Measurements from ENCODE around the gene IKZF3.
"Not testable (repeated sequence)": the region's sequence is repeated elsewhere in the genome, so short reads cannot be mapped to it uniquely, and the experiment has no call there.

IKZF3 gene

DNA sequence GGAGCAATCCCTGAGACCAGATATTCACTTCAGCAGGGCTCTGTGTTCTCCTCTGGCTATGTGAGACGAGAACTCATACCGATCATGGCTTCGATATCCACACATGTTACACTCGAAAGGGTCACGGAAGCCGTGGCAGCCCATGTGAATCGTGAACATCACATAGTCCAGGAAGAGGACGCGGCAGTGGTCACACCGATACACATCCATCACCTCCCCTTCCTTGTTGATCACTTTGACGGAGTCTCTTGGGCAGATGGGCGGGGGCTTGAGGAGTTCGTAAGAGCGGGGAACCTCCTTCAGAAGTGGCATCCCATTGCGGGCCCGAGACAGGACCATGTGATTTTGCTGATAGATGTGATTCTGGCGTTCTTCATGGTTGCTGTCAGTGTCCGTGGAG lies 98.3 kb downstream of the IKZF3 start:
- H3K9ac ChIP-seq (ENCODE audit: insufficient read length) = no peak overlapping the region
- no peak overlapping the region for H3K27ac ChIP-seq
- H3K9me3 ChIP-seq (ENCODE audit: low read depth, low read length) = no peaks in the 10 kb centered on the region
- TF ChIP-seq FOXP2 (optimal IDR thresholded peaks at IDR 0.05; ENCODE audit: control extremely low read depth, extremely low read length, insufficient read depth) = no peak
- no peak for TF ChIP-seq POLR2AphosphoS5 (IDR thresholded peaks at IDR 0.05; ENCODE audit: borderline replicate concordance, low read depth, low read length)
- TF ChIP-seq EZH2 (IDR thresholded peaks at IDR 0.05) = no peak
- DNase-seq (ENCODE audit: low read depth, low spot score) = no peak
- H3K36me3 ChIP-seq (ENCODE audit: insufficient read depth, low read length) = no peaks in the 10 kb centered on the region
- no peak overlapping the region for H3K4me3 ChIP-seq

DNA sequence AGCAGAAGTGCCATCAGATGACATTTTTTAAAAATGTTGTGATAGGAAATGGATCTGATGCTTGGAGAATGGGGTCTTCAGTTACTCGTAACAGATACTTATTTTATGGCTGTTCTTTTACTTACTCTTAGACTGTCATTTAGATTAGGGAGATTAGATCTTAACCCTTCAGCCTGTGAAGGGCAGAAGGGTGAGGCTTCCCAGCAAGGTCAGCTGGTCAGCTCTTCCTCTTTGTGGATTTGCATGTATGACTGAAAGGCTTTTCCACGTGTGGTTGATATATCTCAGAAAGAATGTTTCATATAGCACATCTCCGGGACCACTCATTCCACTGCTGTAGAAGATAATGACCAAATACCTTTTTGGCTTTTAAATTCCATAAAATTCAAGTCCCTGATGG lies 98.9 kb downstream of the IKZF3 start:
- H3K4me3 ChIP-seq = no peak overlapping the region
- no peak for TF ChIP-seq FOXP2 (optimal IDR thresholded peaks at IDR 0.05; ENCODE audit: control extremely low read depth, extremely low read length, insufficient read depth)
- TF ChIP-seq EZH2 (IDR thresholded peaks at IDR 0.05) = no peak
- TF ChIP-seq POLR2AphosphoS5 (IDR thresholded peaks at IDR 0.05; ENCODE audit: borderline replicate concordance, low read depth, low read length) = no peak
- H3K27ac ChIP-seq = no peak overlapping the region
- H3K36me3 ChIP-seq (ENCODE audit: insufficient read depth, low read length) = no peaks in the 10 kb centered on the region
- no peak overlapping the region for H3K9ac ChIP-seq (ENCODE audit: insufficient read length)
- H3K9me3 ChIP-seq (ENCODE audit: low read depth, low read length) = no peaks in the 10 kb centered on the region
- DNase-seq (ENCODE audit: low read depth, low spot score) = no peak

- not testable (repeated sequence) for H3K9ac ChIP-seq (ENCODE audit: insufficient read length); H3K4me3 ChIP-seq; H3K9me3 ChIP-seq (ENCODE audit: low read depth, low read length); DNase-seq (ENCODE audit: low read depth, low spot score); H3K27ac ChIP-seq; H3K36me3 ChIP-seq (ENCODE audit: insufficient read depth, low read length)
These were observed 99.9 kb downstream of the IKZF3 start for GRCh38 chr17:39764171-39764570.

DNA sequence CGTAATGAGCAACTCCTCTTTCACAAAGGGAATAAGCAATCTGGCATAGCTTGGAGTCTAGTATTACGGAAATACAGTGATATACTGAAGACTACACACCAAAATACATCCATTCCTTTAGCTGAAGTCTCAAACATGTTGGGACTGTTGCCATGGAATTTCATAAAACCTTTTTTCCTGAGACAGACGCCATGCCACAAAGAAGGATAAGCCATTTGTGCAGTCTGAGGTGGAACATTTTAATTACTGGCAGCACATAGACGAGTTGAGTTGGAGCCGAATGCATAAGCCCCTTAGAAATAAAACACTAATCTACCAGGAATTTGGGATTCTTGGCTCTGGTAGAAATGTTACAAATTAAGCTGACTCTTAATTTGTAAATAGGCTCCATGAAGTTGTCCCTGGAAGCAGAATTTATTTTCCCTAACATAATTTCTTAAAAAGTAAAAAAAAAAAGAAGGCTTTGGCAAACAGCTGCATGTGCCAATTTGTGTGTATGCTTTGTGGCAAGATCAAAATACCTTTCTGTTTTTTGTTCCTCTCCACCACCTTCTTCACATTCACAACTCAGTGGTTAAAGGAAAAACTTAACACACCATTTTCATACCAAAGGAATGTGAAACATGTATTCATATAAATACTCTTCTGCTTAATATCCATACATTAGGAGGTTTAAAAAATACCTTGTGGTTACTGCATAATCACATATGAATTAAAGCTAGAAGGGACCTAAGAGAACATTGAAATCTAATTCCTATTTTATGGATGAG lies 100.9 kb downstream of the IKZF3 start:
- Histone ChIP-seq H3K36me3 (ENCODE audit: insufficient read depth, low read length) (no peaks in the 10 kb centered on the region), H3K9me3 (ENCODE audit: low read depth, low read length) (no peaks in the 10 kb centered on the region), H3K27ac (peak overlapping the region; percentile 85), H3K9ac (ENCODE audit: insufficient read length) (no peak overlapping the region), H3K4me3 (peak overlapping the region; percentile 10; the same call in 1 of the 2 replicates)
- no peak for TF ChIP-seq POLR2AphosphoS5 (IDR thresholded peaks at IDR 0.05; ENCODE audit: borderline replicate concordance, low read depth, low read length)
- TF ChIP-seq FOXP2 (optimal IDR thresholded peaks at IDR 0.05; ENCODE audit: control extremely low read depth, extremely low read length, insufficient read depth) = no peak
- TF ChIP-seq EZH2 (IDR thresholded peaks at IDR 0.05) = no peak
- DNase-seq (ENCODE audit: low read depth, low spot score) = no peak

DNA sequence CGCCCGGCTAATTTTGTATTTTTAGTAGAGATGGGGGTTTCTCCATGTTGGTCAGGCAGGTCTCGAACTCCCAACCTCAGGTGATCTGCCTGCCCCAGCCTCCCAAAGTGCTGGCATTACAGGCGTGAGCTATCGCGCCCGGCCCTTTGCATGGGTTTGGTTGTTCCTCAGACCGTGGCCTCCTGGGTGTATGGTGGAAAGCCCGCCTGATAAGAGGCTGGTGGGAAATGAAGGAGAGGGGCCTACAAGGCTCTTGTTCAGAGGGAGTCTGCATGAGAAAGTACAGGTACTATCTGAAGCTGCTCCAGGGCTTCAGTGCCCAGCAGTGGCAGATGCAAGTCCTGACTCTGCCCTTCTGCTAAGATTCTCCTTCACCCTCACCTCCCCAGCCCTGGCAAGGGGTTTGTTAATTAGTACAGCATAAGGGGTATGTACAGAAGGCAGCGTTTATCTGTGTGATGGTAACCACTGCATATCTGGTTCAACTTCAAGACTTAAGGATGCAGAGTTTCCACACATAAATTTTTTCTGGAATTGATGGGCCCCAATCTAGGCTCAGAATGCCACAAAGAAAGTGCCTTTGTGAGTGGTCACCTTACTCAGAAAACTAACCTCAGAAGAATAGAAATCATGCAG lies 102.1 kb downstream of the IKZF3 start:
- H3K27ac ChIP-seq = no peak overlapping the region
- H3K9ac ChIP-seq (ENCODE audit: insufficient read length) = no peak overlapping the region
- no peaks in the 10 kb centered on the region for H3K9me3 ChIP-seq (ENCODE audit: low read depth, low read length)
- TF ChIP-seq EZH2 (IDR thresholded peaks at IDR 0.05) = no peak
- H3K36me3 ChIP-seq (ENCODE audit: insufficient read depth, low read length) = no peaks in the 10 kb centered on the region
- no peak overlapping the region for H3K4me3 ChIP-seq
- no peak for DNase-seq (ENCODE audit: low read depth, low spot score)

- Histone ChIP-seq H3K4me3 (no peak overlapping the region), H3K36me3 (ENCODE audit: insufficient read depth, low read length) (no peaks in the 10 kb centered on the region), H3K9ac (ENCODE audit: insufficient read length) (no peak overlapping the region), H3K27ac (no peak overlapping the region), H3K9me3 (ENCODE audit: low read depth, low read length) (no peaks in the 10 kb centered on the region)
- no peak for DNase-seq (ENCODE audit: low read depth, low spot score)
- TF ChIP-seq FOXP2 (optimal IDR thresholded peaks at IDR 0.05; ENCODE audit: control extremely low read depth, extremely low read length, insufficient read depth) (no peak), POLR2AphosphoS5 (IDR thresholded peaks at IDR 0.05; ENCODE audit: borderline replicate concordance, low read depth, low read length) (no peak), EZH2 (IDR thresholded peaks at IDR 0.05) (no peak)
These were observed 104.9 kb downstream of the IKZF3 start for GRCh38 chr17:39759204-39759603.

DNA sequence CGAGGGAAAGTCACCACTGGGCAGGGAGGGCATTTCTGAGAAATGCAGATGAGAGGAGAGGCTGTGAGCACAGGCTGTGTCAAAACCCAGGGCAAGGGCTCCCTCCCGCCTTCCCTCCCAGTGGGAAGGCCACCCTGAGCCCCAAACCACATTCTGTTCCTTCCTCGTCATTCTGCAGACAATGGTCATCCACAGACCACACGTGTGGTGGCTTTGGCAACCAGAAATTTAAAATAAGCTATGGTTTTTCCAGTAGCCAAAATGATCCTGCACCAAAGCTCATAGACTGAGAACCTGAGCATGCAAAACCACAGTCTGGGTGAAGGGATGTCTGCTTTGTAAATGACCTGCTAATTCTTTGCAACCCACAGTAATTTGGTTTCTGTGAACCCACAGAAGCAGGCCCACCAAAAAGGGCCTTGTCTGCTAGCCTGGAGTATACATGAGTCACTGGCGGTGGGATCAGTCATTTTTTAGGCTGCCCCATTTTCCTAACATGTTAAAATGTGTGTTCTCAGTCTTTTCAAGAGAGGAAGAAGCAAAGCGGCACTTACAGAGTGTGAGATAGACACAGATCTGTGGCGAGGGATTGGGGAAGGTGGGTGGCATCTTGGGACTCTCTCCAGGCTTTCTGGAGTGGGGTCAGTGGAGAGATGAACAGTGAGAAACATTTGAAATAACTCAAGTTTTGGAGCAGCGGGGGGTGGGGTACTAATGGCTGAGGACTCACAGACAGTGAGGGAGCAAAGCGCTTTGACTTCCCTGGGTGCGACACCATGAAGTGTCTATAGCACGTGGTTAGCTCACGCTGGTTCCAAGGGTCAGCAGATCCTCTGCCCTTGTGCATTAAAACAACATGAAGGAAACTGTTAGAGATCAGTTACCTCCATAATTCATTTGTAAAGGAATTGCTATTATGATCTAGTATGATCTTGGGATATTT lies 105.9 kb downstream of the IKZF3 start:
- H3K27ac ChIP-seq = no peak overlapping the region

DNA sequence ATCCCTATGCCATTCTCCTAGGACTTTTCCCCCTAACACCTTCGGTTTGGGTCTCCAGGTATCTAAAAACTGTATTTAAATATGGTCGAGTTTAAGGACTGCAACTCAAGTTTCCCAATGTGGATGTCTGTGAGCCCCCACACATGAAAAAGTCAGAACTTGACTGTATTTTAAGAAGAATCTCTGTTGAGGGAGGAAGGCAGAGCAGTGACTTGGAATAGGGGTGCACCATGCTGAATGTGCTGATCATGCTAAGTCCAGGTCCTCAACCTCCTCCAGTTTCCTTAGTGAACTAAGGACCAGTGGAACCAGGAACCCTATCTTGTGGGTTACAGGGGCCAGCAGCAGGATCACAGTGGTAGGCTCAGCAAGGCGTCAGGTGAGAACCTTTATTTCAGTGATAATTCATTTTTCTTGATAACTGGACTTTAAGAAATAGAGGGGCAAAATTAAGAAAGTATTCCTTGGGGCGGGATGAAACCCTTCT lies 106.9 kb downstream of the IKZF3 start:
- TF ChIP-seq EZH2 (IDR thresholded peaks at IDR 0.05) = no peak
- TF ChIP-seq FOXP2 (optimal IDR thresholded peaks at IDR 0.05; ENCODE audit: control extremely low read depth, extremely low read length, insufficient read depth) = no peak
- no peak for TF ChIP-seq POLR2AphosphoS5 (IDR thresholded peaks at IDR 0.05; ENCODE audit: borderline replicate concordance, low read depth, low read length)
- H3K4me3 ChIP-seq = no peak overlapping the region
- H3K9ac ChIP-seq (ENCODE audit: insufficient read length) = no peak overlapping the region
- H3K27ac ChIP-seq = no peak overlapping the region
- H3K9me3 ChIP-seq (ENCODE audit: low read depth, low read length) = no peaks in the 10 kb centered on the region
- H3K36me3 ChIP-seq (ENCODE audit: insufficient read depth, low read length) = no peaks in the 10 kb centered on the region
- no peak for DNase-seq (ENCODE audit: low read depth, low spot score)

More for the DNA sequence above, 105.9 kb downstream of the IKZF3 start:
- Histone ChIP-seq H3K36me3 (ENCODE audit: insufficient read depth, low read length) (no peaks in the 10 kb centered on the region), H3K9ac (ENCODE audit: insufficient read length) (no peak overlapping the region), H3K4me3 (no peak overlapping the region), H3K9me3 (ENCODE audit: low read depth, low read length) (no peaks in the 10 kb centered on the region)
- no peak for DNase-seq (ENCODE audit: low read depth, low spot score)
- TF ChIP-seq FOXP2 (optimal IDR thresholded peaks at IDR 0.05; ENCODE audit: control extremely low read depth, extremely low read length, insufficient read depth) (no peak), POLR2AphosphoS5 (IDR thresholded peaks at IDR 0.05; ENCODE audit: borderline replicate concordance, low read depth, low read length) (no peak), EZH2 (IDR thresholded peaks at IDR 0.05) (no peak)

Measured in SK-N-MC (cell line).